IMR-90 (cell line): ENCODE results near the gene DACT2. TPM values are rescaled to one million over a fixed set of nuclear protein-coding genes. Genes with fewer than 3 reads are reported as not detected.

Experiments
- ATAC-seq: fragments of 200-7000 bp; cut with Tn5 transposase; 2 replicates; pipeline ENCODE4 v1.9.1; 2020; ENCODE audit warnings: low read depth, mild to moderate bottlenecking, moderate library complexity
- BruUV-seq: library from RNA; stranded (reverse); fragments of 400-500 nt; replicated peaks from 2 replicates; lab custom pipeline; 2021; lab: Mats Ljungman, UMichigan
- CTCF ChIA-PET: fragments of 300-600 bp; formaldehyde crosslinking; extraction: SDS; loops from one replicate; lab custom pipeline; 2021; ENCODE audit warnings: antibody characterized with exemption; lab: Yijun Ruan, JAX
- POLR2A ChIA-PET: fragments of 300-600 bp; sonication (Branson Sonifier 250); formaldehyde crosslinking; loops from one replicate; lab custom pipeline; 2022; ENCODE audit warnings: antibody characterized with exemption; ENCODE audit not compliant: unreplicated experiment; lab: Charles Lee
- DNase-seq: peaks from one replicate; pipeline ENCODE4 v3.0.0; 2013
- H2AFZ ChIP-seq: replicated peaks from 2 replicates; pipeline ENCODE3; 2013; ENCODE audit warnings: low read length, mild to moderate bottlenecking; ENCODE audit not compliant: poor library complexity
- H2AK5ac ChIP-seq: 2 replicates; pipeline ENCODE4 v1.6.1; 2013; ENCODE audit warnings: low read depth, low read length, inconsistent platforms
- H2AK9ac ChIP-seq: replicated peaks from 2 replicates; pipeline ENCODE3; 2013; ENCODE audit warnings: mild to moderate bottlenecking, low read depth, low read length, moderate library complexity; ENCODE audit not compliant: poor library complexity
- H2BK120ac ChIP-seq: 2 replicates; pipeline ENCODE4 v1.6.1; 2013; ENCODE audit warnings: low read depth, low read length, inconsistent platforms
- H2BK15ac ChIP-seq: 3 replicates; pipeline ENCODE4 v1.6.1; 2013; ENCODE audit warnings: low read depth, low read length, inconsistent platforms
- H2BK20ac ChIP-seq: 2 replicates; pipeline ENCODE4 v1.6.1; 2013; ENCODE audit warnings: low read depth, mild to moderate bottlenecking, inconsistent platforms, low read length, moderate library complexity
- H2BK5ac ChIP-seq: 2 replicates; pipeline ENCODE4 v1.6.1; 2013; ENCODE audit warnings: mild to moderate bottlenecking, low read depth, low read length, inconsistent platforms; ENCODE audit not compliant: poor library complexity, severe bottlenecking
- H3K14ac ChIP-seq: replicated peaks from 2 replicates; pipeline ENCODE4 v1.6.1; 2013; ENCODE audit warnings: low read depth, low read length, inconsistent platforms
- H3K18ac ChIP-seq: 2 replicates; pipeline ENCODE4 v1.6.1; 2013; ENCODE audit warnings: low read depth, low read length, control low read depth
- H3K23ac ChIP-seq: 2 replicates; pipeline ENCODE4 v1.6.1; 2013; ENCODE audit warnings: low read depth, low read length, inconsistent platforms
- H3K27ac ChIP-seq: 2 replicates; pipeline ENCODE4 v1.5.1; 2013; ENCODE audit warnings: mild to moderate bottlenecking, control low read depth, low read length; ENCODE audit not compliant: insufficient read depth
- H3K27me3 ChIP-seq: 2 replicates; pipeline ENCODE4 v1.6.1; 2013; ENCODE audit warnings: low read length; ENCODE audit not compliant: control insufficient read depth, insufficient read depth
- H3K36me3 ChIP-seq: 2 replicates; pipeline ENCODE4 v1.6.1; 2013; ENCODE audit warnings: low read length, mixed read lengths; ENCODE audit not compliant: control insufficient read depth, insufficient read depth
- H3K4ac ChIP-seq: 2 replicates; pipeline ENCODE4 v1.6.1; 2013; ENCODE audit warnings: low read depth, low read length, inconsistent platforms
- H3K4me1 ChIP-seq: 2 replicates; pipeline ENCODE4 v1.6.1; 2013; ENCODE audit warnings: low read length, mixed read lengths; ENCODE audit not compliant: control insufficient read depth, insufficient read depth
- H3K4me2 ChIP-seq: 2 replicates; pipeline ENCODE4 v1.6.1; 2013; ENCODE audit warnings: low read depth, mild to moderate bottlenecking, control low read depth, low read length, moderate library complexity
- H3K4me3 ChIP-seq: 2 replicates; pipeline ENCODE4 v1.5.1; 2013; ENCODE audit warnings: low read depth, mild to moderate bottlenecking, control low read depth, low read length, moderate library complexity; ENCODE audit not compliant: insufficient read depth
- H3K56ac ChIP-seq: 2 replicates; pipeline ENCODE4 v1.6.1; 2013; ENCODE audit warnings: low read length, inconsistent platforms; ENCODE audit not compliant: insufficient read depth; ENCODE audit errors: extremely low read depth
- H3K79me1 ChIP-seq, 2 experiments: 2 replicates each; pipeline ENCODE4 v1.6.1; 2013; ENCODE audit warnings: low read length in 2 of 2, inconsistent platforms in 1 of 2, low read depth in 1 of 2
- H3K9ac ChIP-seq: 2 replicates; pipeline ENCODE4 v1.6.1; 2013; ENCODE audit warnings: low read depth, low read length, control low read depth
- H3K9me1 ChIP-seq: 2 replicates; pipeline ENCODE4 v1.6.1; 2013; ENCODE audit warnings: low read length, inconsistent platforms; ENCODE audit not compliant: insufficient read depth
- H3K9me3 ChIP-seq: 2 replicates; pipeline ENCODE4 v1.6.1; 2013; ENCODE audit warnings: low read length; ENCODE audit not compliant: control insufficient read depth, insufficient read depth
- H4K20me1 ChIP-seq: 2 replicates; pipeline ENCODE4 v1.6.1; 2013; ENCODE audit warnings: low read length, inconsistent platforms; ENCODE audit not compliant: insufficient read depth
- H4K5ac ChIP-seq: 2 replicates; pipeline ENCODE4 v1.6.1; 2013; ENCODE audit warnings: mild to moderate bottlenecking, low read depth, low read length, control low read depth
- H4K8ac ChIP-seq, 2 experiments: 2 replicates each; pipeline ENCODE4 v1.6.1; 2013; ENCODE audit warnings: low read depth in 2 of 2, low read length in 2 of 2, control low read depth in 1 of 2, inconsistent platforms in 1 of 2
- H4K91ac ChIP-seq: 2 replicates; pipeline ENCODE4 v1.6.1; 2013; ENCODE audit warnings: low read depth, low read length, inconsistent platforms; ENCODE audit not compliant: insufficient read depth
- BHLHE40 ChIP-seq: fragments of 150-350 bp; IDR thresholded peaks from 2 replicates; pipeline ENCODE4 v1.6.1; 2016; ENCODE audit warnings: mild to moderate bottlenecking, low read depth, low read length
- CEBPB ChIP-seq: IDR thresholded peaks from 2 replicates; pipeline ENCODE4 v1.6.1; 2012; ENCODE audit warnings: low read depth, low read length, improper control_type of control experiment
- CHD1 ChIP-seq: IDR thresholded peaks from 2 replicates; pipeline ENCODE4 v1.6.1; 2012; ENCODE audit warnings: low read depth, low read length, improper control_type of control experiment
- FOS ChIP-seq: fragments of 150-350 bp; IDR thresholded peaks from 2 replicates; pipeline ENCODE4 v1.6.1; 2016; ENCODE audit warnings: low read depth, low read length
- MAFK ChIP-seq: IDR thresholded peaks from 2 replicates; pipeline ENCODE4 v1.6.1; 2012; ENCODE audit warnings: low read depth, low read length, improper control_type of control experiment
- MAZ ChIP-seq: IDR thresholded peaks from 2 replicates; pipeline ENCODE4 v1.6.1; 2012; ENCODE audit warnings: low read depth, mild to moderate bottlenecking, low read length, improper control_type of control experiment, moderate library complexity, borderline replicate concordance
- MXI1 ChIP-seq: IDR thresholded peaks from 2 replicates; pipeline ENCODE4 v1.6.1; 2012; ENCODE audit warnings: low read depth, mild to moderate bottlenecking, low read length, moderate library complexity, borderline replicate concordance
- NFE2L2 ChIP-seq: fragments of 150-350 bp; IDR thresholded peaks from 2 replicates; pipeline ENCODE4 v1.6.1; 2016; ENCODE audit warnings: low read depth, mild to moderate bottlenecking, low read length
- POLR2A ChIP-seq: IDR thresholded peaks from 2 replicates; pipeline ENCODE4 v1.6.1; 2012; ENCODE audit warnings: mild to moderate bottlenecking, low read depth, low read length
- RAD21 ChIP-seq: IDR thresholded peaks from 2 replicates; pipeline ENCODE4 v1.6.1; 2012; ENCODE audit warnings: low read length, improper control_type of control experiment
- RCOR1 ChIP-seq: IDR thresholded peaks from 2 replicates; pipeline ENCODE4 v1.6.1; 2012; ENCODE audit warnings: mild to moderate bottlenecking, low read length, improper control_type of control experiment; ENCODE audit not compliant: insufficient replicate concordance
- RFX5 ChIP-seq: IDR thresholded peaks from 2 replicates; pipeline ENCODE4 v1.8.0; 2012; ENCODE audit warnings: low read depth, mild to moderate bottlenecking, low read length, moderate library complexity
- SMC3 ChIP-seq: fragments of 150-350 bp; IDR thresholded peaks from 2 replicates; pipeline ENCODE4 v1.6.1; 2016; ENCODE audit warnings: low read depth, mild to moderate bottlenecking, antibody characterized with exemption, low read length, moderate library complexity
- WGBS, 2 experiments: methylation state at CpG; one replicate each; pipeline versions ENCODE4 v1.1.5 to v1.1.7; 2013; ENCODE audit warnings: missing lambda C conversion rate in 2 of 2; ENCODE audit not compliant: insufficient read length in 1 of 2; ENCODE audit errors: extremely low coverage in 2 of 2; 5-methylcytosine and 5-hydroxymethylcytosine counted together
- dilution Hi-C: fragments of 300-500 bp; cut with HindIII; formaldehyde crosslinking; loops from one replicate; pipeline ENCODE4 v1.14.3; 2018; ENCODE audit warnings: low sequenced_read_pairs; ENCODE audit not compliant: unreplicated experiment
- in situ Hi-C: fragments of 300-500 bp; cut with MboI; formaldehyde crosslinking; loops from 3 replicates; pipeline ENCODE4 v1.14.3; 2019; ENCODE audit warnings: low sequenced_read_pairs, inconsistent platforms, mixed read lengths
- intact Hi-C: fragments of 100-400 bp; cut with micrococcal nuclease; formaldehyde crosslinking; loops from 2 replicates; pipeline ENCODE4 v1.10.0; 2022
- polyA plus RNA-seq, 3 experiments: library from polyadenylated mRNA; depleted of rRNA; stranded (reverse); fragments of >200 nt; gene quantifications; 2 replicates each; pipeline ENCODE4 v1.2.3, GENCODE V29; 2012; ENCODE audit warnings: low replicate concordance in 1 of 3
- total RNA-seq: library from RNA; depleted of rRNA; stranded (reverse); fragments of >200 nt; gene quantifications from 2 replicates; pipeline ENCODE4 v1.2.3, GENCODE V29; 2012
- TF ChIP-seq, protein P1 (sequence below): fragments of 150-350 bp; IDR thresholded peaks from 2 replicates; pipeline ENCODE4 v1.6.1; 2016; ENCODE audit warnings: low read depth, mild to moderate bottlenecking, low read length, moderate library complexity, borderline replicate concordance
- TF ChIP-seq, protein P2 (sequence below): fragments of 150-350 bp; IDR thresholded peaks from 2 replicates; pipeline ENCODE4 v1.6.1; 2017; ENCODE audit warnings: mild to moderate bottlenecking, antibody characterized with exemption, low read length, low read depth
- TF ChIP-seq, protein P3 (sequence below): conservative IDR thresholded peaks from 2 replicates; pipeline ENCODE4 v1.5.1; 2012; ENCODE audit warnings: mild to moderate bottlenecking, low read depth, low read length, improper control_type of control experiment

Gene DACT2
- total and polyA plus RNA-seq, 2 of the 4 experiments (the other 2 are of a cell fraction), result not detected

- in situ Hi-C loops, result no loop called here
- ChIA-PET POLR2A (no interaction called here), CTCF (interaction anchor here (0.7 kb wide), 1 partner anchor 39 kb away, joined by 3 read pairs; no protein-coding TSS in a partner anchor)
- no peak overlapping the region for H3K23ac ChIP-seq
- dilution Hi-C loops, result no loop called here
- H2BK120ac ChIP-seq, result no peak overlapping the region
- H3K4me2 ChIP-seq, result no peak overlapping the region
- no peak overlapping the region for H3K56ac ChIP-seq
- H2AK5ac ChIP-seq, result no peak overlapping the region
- no peak overlapping the region for H3K4me3 ChIP-seq
- no peak overlapping the region for H3K9ac ChIP-seq
- H3K18ac ChIP-seq, result no peak overlapping the region
- H4K91ac ChIP-seq, result no peak overlapping the region
- no peaks in the 10 kb centered on the region for H3K27me3 ChIP-seq
- intact Hi-C loops, result no loop called here
- H3K36me3 ChIP-seq, result no peaks in the 10 kb centered on the region
- no peak overlapping the region for H2BK20ac ChIP-seq
- no peak overlapping the region for H3K27ac ChIP-seq
- WGBS, 2 experiments, result 92% methylated on average over 8 of the region's 14 CpGs; no CpG with 5 or more reads in 1 of the 2 experiments
- no peak overlapping the region for H2BK15ac ChIP-seq
- no peaks in the 10 kb centered on the region for H3K9me1 ChIP-seq
- no peak overlapping the region for H3K4ac ChIP-seq
- H4K8ac ChIP-seq, result no peak overlapping the region
- H3K9me3 ChIP-seq, result peaks cover 54% of the 10 kb centered on the region
- H3K79me1 ChIP-seq, result no peaks in the 10 kb centered on the region
- H3K14ac ChIP-seq, result no peak overlapping the region
- H4K5ac ChIP-seq, result no peak overlapping the region
- H2AFZ ChIP-seq, result no peak overlapping the region
- no peak overlapping the region for H2AK9ac ChIP-seq
- no peaks in the 10 kb centered on the region for H3K4me1 ChIP-seq
- BruUV-seq, result no TSS peak
- DNase-seq (no peak), ATAC-seq (no peak)
- no peaks in the 10 kb centered on the region for H4K20me1 ChIP-seq
- TF ChIP-seq CHD1 (no peak), CEBPB (no peak), RCOR1 (no peak), POLR2A (no peak), FOS (no peak), MXI1 (no peak), MAFK (no peak), MAZ (no peak), RFX5 (no peak), RAD21 (no peak), SMC3 (no peak), BHLHE40 (no peak), NFE2L2 (no peak)
- TF ChIP-seq, protein P1, sequence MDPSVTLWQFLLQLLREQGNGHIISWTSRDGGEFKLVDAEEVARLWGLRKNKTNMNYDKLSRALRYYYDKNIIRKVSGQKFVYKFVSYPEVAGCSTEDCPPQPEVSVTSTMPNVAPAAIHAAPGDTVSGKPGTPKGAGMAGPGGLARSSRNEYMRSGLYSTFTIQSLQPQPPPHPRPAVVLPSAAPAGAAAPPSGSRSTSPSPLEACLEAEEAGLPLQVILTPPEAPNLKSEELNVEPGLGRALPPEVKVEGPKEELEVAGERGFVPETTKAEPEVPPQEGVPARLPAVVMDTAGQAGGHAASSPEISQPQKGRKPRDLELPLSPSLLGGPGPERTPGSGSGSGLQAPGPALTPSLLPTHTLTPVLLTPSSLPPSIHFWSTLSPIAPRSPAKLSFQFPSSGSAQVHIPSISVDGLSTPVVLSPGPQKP, result no peak
- TF ChIP-seq, protein P2, sequence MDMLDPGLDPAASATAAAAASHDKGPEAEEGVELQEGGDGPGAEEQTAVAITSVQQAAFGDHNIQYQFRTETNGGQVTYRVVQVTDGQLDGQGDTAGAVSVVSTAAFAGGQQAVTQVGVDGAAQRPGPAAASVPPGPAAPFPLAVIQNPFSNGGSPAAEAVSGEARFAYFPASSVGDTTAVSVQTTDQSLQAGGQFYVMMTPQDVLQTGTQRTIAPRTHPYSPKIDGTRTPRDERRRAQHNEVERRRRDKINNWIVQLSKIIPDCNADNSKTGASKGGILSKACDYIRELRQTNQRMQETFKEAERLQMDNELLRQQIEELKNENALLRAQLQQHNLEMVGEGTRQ, result no peak
- TF ChIP-seq, protein P3, sequence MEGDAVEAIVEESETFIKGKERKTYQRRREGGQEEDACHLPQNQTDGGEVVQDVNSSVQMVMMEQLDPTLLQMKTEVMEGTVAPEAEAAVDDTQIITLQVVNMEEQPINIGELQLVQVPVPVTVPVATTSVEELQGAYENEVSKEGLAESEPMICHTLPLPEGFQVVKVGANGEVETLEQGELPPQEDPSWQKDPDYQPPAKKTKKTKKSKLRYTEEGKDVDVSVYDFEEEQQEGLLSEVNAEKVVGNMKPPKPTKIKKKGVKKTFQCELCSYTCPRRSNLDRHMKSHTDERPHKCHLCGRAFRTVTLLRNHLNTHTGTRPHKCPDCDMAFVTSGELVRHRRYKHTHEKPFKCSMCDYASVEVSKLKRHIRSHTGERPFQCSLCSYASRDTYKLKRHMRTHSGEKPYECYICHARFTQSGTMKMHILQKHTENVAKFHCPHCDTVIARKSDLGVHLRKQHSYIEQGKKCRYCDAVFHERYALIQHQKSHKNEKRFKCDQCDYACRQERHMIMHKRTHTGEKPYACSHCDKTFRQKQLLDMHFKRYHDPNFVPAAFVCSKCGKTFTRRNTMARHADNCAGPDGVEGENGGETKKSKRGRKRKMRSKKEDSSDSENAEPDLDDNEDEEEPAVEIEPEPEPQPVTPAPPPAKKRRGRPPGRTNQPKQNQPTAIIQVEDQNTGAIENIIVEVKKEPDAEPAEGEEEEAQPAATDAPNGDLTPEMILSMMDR, result no peak
- no peak overlapping the region for H2BK5ac ChIP-seq
Measured at GRCh38 chr6:168283686-168284025, 35.9 kb downstream of the DACT2 start.
